Activated effector memory CD4-positive, alpha-beta T cell treated with anti-CD3 and anti-CD28 coated beads, Interleukin-2, amount 50 U/mL, for 16 hours (primary cell): ENCODE data around the gene HOXA5.

Experiments used
- DNase-seq: peaks from one replicate; pipeline ENCODE4 v3.0.0-alpha.2; 2020

The HOXA5 gene

DNA sequence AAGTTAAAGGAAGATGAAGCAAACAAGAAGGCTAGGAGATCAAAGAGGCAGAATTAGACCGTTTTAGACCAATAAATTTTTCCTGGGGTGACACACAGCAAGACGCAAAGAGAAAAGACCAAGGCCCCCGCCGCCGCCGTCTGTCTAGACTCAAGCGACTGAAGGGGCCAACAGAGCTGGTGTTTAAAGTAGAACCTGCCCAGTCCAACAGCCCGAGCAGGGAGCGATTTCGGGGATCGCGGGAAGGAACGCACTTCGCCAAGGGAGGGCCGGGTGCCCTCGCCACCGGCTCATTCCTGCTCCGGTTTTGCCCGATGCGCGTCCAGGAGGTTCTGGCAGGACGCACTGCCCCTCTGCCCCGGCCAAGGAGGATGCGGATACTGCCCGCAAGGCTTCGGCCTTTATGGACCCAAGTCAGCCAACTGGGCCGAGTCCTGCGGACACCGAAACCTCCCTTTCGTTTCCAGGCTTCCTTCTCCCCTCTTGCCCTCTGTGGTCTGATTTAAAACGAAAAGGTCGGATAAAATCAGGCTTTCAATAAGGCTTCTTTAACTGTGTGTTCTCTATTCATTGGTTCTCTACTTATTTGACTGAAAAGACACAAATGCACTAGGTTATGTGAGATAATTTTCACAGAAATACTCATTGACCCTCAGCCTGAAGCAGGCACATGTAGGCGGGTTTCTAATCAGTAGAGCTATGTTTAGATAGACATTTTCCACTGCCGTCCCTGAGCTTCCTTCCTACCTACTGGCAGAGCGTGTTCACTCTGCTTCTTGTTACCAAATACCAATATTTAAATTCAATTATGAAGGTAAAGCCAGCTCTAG lies 15.2 kb upstream of the HOXA5 start:
- peak; percentile 61 for DNase-seq

- DNase-seq, result peak; percentile 41
Observed at GRCh38 chr7:27157702-27158431, 14.4 kb upstream of the HOXA5 start.

GRCh38 chr7:27156916-27157701 lies 13.6 kb upstream of the HOXA5 start:
- peak; percentile 63 for DNase-seq

DNA sequence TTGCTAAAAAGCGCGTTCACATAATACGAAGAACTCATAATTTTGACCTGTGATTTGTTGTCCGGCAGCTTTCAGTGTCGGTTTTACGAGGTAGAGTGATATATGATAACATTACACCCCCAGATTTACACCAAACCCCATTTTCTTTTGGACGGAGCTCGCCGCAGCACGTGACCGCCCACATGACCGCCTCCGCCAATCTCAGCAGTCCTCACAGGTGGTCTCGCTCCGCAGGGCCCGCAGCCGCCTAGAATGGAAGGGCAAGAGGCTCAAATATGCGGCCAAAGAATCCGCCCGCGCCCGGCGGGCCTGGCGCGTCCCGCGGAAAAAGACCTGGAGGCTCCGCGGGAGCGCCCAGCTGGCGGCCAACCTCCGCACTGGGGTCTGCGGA lies 13.0 kb upstream of the HOXA5 start, which contains the start of gene HOXA7:
Gene HOXA7, minus strand, starts transcription at position 168 of the 391 bp plus-strand sequence. Its CDS starts 130 bp downstream, at position 38.
- DNase-seq, result peak; percentile 58

DNA sequence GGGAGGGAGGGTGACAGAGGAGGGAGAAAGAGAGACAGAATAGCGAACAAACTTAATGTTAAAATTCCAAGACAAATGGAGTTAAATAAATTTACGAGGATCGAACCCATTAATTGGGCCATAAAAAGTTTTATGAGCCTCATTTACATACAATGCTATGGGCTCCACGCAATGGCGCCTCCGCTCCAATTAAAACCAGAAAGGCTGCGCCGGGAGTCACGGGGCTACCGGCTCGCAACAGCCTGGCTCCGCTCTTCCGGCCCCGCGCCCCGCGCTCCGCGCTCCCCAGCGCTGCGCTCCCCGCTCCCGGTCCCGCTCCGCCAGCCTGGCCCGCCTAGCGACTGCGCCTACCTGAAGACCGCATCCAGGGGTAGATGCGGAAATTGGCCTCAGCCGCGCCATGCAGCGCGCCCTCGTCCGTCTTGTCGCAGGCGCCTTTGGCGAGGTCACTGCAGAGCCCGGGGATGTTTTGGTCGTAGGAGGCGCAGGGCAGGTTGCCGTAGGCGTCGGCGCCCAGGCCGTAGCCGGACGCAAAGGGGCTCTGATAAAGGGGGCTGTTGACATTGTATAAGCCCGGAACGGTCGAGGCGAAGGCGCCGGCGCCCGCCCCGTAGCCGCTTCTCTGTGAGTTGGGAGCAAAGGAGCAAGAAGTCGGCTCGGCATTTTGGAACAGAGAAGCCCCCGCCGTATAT lies 12.5 kb upstream of the HOXA5 start:
- DNase-seq, result peak; percentile 68

GRCh38 chr7:27154901-27155815 lies 11.7 kb upstream of the HOXA5 start:
- DNase-seq, result peak; percentile 77

GRCh38 chr7:27154369-27154768 lies 10.9 kb upstream of the HOXA5 start:
- peak; percentile 51 for DNase-seq

- DNase-seq, result no peak
Observed at GRCh38 chr7:27153526-27153925, 10.0 kb upstream of the HOXA5 start.

- DNase-seq, result peak; percentile 43
Observed at GRCh38 chr7:27152816-27153442, 9.4 kb upstream of the HOXA5 start.

- DNase-seq, result peak; percentile 61
Observed at GRCh38 chr7:27151931-27152815, 8.7 kb upstream of the HOXA5 start, which contains the start of gene HOXA3. TSS of gene HOXA3 (minus strand) at chr7:27152583. CDS start at chr7:27110640, 41,943 bp downstream.

GRCh38 chr7:27151341-27151930 lies 8.0 kb upstream of the HOXA5 start:
- DNase-seq, result peak; percentile 63

GRCh38 chr7:27150568-27151340 lies 7.3 kb upstream of the HOXA5 start:
- peak; percentile 86 for DNase-seq

- peak; percentile 61 for DNase-seq
Observed at GRCh38 chr7:27149842-27150567, 6.5 kb upstream of the HOXA5 start.

DNA sequence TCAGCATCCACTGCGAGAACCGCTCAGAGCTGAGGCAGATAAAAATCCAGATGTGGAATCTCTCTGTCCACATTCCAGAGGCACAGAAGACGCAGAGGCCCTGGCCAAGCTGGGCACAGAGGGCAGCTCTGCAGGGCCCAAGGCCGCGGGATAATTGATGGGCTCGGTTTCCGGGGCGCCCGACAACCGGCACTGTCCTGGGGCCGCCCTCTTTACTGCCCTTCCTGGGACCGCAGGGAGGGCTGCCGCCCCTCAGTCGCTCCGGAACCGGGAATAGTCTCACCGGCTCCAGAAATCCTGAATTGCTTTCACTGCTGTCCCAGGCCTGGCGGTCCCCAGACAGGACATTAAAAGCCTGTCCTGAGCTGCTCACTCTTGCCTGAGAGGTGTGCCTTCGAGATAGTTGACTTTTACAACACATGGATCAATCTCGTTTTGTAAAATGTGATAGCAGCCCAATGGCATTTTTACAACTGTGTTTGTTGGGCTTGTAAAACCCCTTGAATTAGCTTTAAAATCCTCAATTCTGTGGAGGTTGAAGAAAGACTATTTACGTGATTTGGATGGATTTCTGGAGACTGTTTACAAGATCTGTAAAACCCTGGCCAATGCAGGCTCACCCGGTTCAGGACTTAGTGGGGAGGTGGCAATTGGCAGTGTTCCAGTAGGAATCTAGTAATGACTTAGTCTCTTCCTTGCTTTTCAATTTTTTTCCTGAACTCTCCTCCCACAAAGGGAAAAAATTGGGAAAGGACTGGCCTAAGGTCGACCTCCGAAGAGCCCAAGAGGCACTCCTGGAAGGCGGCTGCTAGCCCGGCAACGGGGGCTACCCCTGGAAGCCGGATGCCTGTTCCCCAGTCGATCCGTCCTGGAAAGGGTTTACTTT lies 5.5 kb upstream of the HOXA5 start:
- no peak for DNase-seq

GRCh38 chr7:27148031-27148755 lies 4.7 kb upstream of the HOXA5 start:
- no peak for DNase-seq
